Measurements from ENCODE around the gene DHRS4L2.
A peak's percentile ranks its signal among the peaks of the same experiment; 100 is the strongest.
"Not testable (repeated sequence)": the region's sequence is repeated elsewhere in the genome, so short reads cannot be mapped to it uniquely, and the experiment has no call there.

The DHRS4L2 gene

GRCh38 chr14:24018978-24019377, 30.2 kb downstream of the DHRS4L2 start:
- DNase-seq (ENCODE audit: low read depth, low spot score), result not testable (repeated sequence)

DNA sequence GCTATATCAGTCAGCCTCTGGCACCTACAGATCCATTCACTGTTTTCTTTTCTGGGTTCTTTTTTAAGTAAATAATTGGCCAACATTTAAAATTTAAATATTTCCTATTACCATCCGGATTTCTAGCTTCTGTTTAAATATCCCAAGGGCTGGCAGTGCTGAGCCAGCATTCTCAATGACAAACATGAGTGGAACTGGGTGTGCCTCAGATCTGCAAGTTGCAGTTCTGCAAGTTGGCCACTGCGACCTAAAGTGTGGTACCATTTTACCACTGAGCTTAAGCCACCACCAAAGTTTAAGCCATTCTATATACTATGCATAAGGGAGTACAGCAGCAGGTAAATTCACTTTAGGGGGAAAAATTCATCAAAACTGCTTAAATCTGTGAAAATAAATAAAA, 31.2 kb downstream of the DHRS4L2 start:
- DNase-seq (ENCODE audit: low read depth, low spot score), result not testable (repeated sequence)

DNA sequence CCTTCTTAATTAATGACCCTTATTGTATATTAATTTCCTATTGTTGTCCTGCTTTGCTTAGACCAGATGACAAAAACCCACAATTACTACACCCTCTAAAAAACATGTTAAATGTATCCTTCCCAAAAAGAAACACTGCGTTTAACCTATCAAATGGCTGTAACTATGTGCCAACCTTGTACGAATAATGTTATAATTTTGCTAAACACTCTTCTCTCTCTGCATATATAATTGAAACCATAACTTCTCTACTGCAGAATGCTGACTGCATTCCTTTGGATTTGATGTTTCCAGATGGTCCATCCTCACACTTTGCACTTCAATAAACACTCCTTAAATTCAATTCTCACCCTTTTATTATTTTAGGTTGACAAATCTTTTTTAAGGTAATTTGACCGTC, 31.8 kb downstream of the DHRS4L2 start:
- not testable (repeated sequence) for DNase-seq (ENCODE audit: low read depth, low spot score)

DNA sequence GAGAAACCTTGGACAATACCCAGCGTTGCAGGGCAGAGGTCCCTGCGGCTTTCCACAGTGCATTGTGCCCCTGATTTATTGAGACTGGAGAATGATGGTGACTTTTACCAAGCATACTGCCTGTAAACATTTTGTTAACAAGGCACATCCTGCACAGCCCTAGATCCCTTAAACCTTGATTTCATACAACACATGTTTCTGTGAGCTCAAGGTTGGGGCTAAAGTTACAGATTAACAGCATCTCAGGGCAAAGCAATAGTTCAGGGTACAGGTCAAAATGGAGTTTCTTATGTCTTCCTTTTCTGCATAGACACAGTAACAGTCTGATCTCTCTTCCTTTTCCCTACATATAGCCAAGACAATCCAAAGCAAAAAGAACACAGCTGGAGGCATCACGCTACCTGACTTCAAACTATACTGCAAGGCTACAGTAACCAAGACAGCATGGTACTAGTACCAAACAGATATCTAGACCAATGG, 36.2 kb downstream of the DHRS4L2 start:
- DNase-seq (ENCODE audit: low read depth, low spot score), result not testable (repeated sequence)

- DNase-seq (ENCODE audit: low read depth, low spot score), result not testable (repeated sequence)
Observed at GRCh38 chr14:24029687-24030086, 41.0 kb downstream of the DHRS4L2 start.

DNA sequence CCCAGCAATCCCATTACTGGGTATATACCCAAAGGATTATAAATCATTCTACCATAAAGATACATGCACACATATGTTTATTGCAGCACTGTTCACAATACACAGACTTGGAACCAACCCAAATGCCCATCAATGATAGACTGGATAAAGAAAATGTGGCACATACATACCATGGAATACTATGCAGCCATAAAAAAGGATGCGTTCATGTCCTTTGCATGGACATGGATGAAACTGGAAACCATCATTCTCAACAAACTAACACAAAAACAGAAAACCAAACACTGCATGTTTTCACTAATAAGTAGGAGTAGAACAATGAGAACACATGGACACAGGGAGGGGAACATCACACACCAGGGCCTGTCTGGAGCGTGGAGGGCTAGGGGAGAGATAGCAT, 42.6 kb downstream of the DHRS4L2 start:
- not testable (repeated sequence) for DNase-seq (ENCODE audit: low read depth, low spot score)

DNA sequence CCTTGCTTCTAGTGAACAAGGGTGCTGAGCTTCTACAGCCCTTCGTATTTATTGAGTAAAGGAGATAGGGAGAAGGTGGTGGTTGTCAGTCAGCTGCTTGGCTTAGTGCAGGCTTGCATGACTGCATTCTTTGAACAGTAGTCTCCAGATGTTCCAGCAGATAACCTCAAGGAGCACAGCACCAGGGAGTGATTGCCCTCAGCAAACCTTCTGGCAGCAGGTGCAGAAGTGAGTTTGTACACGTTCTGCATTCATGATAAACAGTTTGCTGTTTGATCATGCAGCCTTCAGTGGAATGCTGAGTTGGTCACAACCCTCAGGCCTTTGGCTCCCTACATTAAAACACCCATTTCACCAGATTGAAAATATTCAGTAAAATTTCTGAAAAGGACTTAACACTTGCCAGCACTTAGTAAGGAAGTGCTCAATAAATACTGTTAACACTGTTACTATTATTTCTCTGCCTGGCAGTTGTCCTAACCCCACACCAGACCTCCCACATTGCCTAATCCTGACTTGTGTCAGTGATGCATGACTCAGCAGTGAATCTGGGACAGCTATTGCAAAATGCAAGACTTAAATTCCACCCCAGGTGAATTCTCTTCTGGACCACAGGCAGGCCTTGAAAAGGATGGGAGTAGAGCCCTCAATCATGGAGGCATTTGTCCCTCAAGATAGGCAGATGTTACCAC, 44.1 kb downstream of the DHRS4L2 start:
- DNase-seq (ENCODE audit: low read depth, low spot score), result no peak

- DNase-seq (ENCODE audit: low read depth, low spot score), result not testable (repeated sequence)
Observed at GRCh38 chr14:24035769-24036168, 47.0 kb downstream of the DHRS4L2 start.

DNA sequence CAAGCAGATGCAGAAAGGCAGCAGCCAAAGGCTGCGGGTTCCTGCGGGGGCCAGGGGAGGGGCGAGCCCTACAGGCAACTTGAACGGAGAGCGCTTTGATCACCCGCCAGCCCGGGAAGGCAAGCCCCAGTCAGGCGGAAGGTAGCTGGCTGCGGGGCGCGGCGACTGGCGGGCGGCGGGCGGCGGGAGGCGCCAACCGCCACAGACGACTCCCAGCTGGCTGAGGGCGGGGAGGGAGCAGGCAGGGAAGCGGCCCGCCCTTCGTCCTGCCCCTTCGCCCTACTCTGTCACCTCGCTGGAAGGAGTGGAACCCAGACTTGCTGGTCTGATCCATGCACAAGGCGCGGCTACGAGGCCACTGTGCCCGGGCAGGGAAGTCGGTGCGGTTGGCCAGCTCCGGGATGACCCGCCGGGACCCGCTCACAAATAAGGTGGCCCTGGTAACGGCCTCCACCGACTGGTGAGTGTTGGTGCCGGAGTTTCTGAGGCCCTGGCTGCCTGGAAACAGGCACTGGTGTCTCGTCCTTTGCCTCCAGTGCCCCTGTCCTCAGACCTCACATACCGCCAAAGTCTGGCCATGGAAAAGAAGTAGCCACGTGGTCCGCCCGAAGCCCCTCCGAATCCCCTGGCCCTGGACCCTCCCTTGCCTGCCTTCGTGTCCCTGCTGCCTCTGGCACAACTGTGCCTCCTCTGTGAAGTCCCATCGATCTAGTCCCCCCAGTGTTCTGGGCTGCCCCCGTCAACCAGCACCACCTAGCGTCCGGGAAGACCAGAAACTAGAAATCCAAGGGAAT, 47.6 kb downstream of the DHRS4L2 start:
- DNase-seq (ENCODE audit: low read depth, low spot score), result peak; percentile 36

DNA sequence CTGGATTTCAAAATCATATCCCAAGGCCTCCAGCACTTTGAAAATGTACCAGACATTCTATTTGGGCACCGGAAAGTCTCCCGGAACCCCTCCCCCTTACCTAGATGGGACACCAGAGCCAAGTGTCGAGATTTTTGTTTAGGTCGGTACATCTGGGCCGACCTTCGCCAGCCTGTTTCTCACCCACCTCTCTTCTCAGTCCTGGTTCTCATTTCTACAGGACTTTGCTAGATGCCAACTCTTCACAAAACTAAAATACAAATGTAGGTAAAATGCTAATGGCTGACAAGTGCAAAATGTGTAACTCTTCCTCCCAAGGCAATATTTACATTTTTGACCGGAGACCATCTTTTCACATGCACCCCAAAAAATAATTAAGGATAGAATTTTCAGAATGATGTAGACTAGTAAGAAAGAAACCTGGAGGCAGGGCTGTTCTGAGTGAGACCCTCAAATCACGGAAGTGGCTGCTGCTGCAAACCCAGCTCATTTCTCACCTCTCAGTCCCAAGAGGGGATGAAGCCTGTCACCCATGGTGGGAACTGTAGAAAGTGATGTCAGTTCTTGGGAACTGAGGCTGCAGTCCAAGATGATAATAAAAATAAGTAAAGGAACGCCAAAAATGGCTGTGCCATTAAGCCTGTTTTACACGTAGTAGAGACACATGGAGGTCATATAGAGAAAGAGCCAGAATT, 48.4 kb downstream of the DHRS4L2 start:
- not testable (repeated sequence) for DNase-seq (ENCODE audit: low read depth, low spot score)

GRCh38 chr14:24037658-24038037, 48.9 kb downstream of the DHRS4L2 start:
- DNase-seq (ENCODE audit: low read depth, low spot score), result no peak

DNA sequence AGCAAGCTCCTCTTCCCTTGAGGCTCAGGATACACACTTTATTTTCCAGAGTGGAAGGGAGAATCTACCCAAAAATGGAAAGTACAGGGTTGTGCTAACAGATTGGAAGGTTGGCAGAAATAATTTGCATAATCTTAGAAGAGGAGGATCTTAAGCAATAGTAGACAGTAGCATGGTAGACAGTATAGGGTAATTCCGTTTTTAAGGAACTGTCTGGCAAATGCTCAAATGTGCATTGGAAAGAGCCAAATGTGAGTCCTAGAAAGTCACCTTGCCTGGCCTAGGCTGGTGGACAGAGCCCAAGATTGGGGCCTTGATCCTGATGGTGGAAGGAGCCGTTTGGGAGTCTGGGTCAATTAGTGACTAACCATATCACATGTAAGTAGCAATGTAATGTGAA, 50.0 kb downstream of the DHRS4L2 start:
- DNase-seq (ENCODE audit: low read depth, low spot score), result no peak

GRCh38 chr14:24040692-24041091, 52.0 kb downstream of the DHRS4L2 start:
- DNase-seq (ENCODE audit: low read depth, low spot score), result no peak

GRCh38 chr14:24042746-24043145, 54.0 kb downstream of the DHRS4L2 start:
- no peak for DNase-seq (ENCODE audit: low read depth, low spot score)

DNA sequence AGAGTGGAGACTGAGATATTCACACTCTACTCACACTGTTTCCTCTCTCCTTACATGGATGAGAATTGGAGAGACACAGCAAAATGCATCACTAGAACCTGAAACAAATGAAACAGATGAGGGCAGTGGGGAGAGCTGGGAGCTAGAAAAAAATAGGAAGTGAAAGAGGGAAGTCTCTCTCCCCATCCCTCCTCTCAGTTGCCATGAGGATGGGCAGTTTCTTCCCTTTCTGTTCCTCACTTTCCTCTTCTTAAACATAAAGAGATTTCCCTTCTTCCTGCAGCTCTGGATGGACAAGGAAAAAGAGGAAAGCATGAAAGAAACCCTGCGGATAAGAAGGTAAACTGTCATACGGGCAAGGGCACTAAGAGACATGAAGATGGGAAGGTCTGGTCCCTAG, 60.3 kb downstream of the DHRS4L2 start:
- not testable (repeated sequence) for DNase-seq (ENCODE audit: low read depth, low spot score)

DNA sequence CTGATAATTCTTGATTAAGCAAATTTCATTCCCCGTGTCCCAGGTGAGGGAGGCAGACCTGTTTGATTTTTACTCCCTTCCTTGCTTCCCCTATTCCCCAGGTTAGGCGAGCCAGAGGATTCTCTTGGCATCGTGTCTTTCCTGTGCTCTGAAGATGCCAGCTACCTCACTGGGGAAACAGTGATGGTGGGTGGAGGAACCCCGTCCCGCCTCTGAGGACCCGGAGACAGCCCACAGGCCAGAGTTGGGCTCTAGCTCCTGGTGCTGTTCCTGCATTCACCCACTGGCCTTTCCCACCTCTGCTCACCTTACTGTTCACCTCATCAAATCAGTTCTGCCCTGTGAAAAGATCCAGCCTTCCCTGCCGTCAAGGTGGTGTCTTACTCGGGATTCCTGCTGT, 62.0 kb downstream of the DHRS4L2 start:
- not testable (repeated sequence) for DNase-seq (ENCODE audit: low read depth, low spot score)

DNA sequence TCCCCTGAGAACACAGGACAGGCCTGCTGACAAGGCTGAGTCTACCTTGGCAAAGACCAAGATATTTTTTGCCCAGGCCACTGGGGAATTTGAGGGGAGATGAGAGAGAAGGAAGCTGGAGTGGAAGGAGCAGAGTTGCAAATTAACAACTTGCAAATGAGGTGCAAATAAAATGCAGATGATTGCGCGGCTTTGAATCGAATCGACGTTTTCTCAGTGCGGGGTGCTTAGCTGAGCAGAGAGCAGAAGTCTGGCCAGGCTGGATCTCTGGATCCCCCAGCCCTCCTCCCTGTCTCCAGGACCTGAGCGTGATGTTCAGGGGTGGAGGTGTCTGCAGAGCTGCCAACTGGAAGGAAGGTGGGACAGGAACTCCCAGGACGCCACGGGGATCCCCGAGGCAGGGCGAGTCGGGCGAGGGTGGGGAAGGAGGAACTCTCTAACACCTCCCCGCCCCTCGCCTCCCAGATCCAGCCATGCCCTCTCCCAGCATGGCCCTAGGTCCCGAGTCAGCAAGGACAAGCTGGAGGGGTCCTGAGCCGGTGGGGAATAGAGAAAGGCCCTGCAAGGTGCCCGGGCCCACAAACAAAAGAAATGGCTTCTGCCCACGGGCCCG, 62.6 kb downstream of the DHRS4L2 start:
- DNase-seq (ENCODE audit: low read depth, low spot score), result no peak

DNA sequence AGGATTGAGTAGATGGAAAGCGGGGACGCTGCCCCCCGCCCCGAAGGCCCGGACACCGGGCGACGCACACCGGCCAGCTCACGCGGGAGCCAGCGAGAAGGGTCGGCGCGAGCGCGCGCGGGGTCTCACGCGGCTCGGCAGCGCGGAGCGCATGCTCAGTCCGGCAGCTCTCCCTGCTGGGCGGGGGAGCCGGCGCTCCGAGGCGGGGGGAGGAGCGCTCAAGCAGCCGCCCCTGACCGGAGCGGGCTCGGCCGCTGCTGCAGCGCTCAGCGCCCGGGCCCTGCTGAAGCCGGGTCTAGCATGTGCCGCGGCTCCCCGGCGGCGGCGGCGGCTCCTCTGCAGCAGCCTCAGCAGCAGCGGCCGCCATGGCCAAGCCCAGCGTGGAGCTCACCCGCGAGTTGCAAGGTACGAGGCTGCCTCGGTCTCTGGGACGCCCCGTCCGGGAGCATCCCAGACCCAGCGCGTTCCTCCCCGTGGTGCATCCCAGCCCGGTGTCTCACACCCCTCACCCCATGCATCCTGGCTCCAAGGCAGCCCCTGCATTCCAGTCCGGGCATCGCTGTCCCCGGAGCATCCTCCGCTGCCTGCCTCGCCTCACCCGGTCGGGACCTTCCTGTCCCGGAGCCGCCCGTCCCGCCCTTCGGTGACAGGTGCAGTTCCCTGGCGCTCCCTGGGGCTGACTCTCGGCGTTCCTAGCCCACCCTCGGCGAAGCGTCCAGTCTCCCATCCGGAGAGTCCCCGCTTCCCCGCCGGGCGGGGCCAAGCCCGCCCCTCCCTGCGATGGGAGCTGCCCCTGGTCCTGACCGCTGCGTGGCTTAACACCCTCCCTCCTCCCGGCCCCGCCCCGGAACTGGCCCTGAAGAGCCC, 63.3 kb downstream of the DHRS4L2 start, which contains the start of gene CARMIL3:
TSS of gene CARMIL3 (plus strand) at position 221 of the 867 bp plus-strand sequence. CDS start at position 366, 145 bp downstream.
- DNase-seq (ENCODE audit: low read depth, low spot score), result no peak

DNA sequence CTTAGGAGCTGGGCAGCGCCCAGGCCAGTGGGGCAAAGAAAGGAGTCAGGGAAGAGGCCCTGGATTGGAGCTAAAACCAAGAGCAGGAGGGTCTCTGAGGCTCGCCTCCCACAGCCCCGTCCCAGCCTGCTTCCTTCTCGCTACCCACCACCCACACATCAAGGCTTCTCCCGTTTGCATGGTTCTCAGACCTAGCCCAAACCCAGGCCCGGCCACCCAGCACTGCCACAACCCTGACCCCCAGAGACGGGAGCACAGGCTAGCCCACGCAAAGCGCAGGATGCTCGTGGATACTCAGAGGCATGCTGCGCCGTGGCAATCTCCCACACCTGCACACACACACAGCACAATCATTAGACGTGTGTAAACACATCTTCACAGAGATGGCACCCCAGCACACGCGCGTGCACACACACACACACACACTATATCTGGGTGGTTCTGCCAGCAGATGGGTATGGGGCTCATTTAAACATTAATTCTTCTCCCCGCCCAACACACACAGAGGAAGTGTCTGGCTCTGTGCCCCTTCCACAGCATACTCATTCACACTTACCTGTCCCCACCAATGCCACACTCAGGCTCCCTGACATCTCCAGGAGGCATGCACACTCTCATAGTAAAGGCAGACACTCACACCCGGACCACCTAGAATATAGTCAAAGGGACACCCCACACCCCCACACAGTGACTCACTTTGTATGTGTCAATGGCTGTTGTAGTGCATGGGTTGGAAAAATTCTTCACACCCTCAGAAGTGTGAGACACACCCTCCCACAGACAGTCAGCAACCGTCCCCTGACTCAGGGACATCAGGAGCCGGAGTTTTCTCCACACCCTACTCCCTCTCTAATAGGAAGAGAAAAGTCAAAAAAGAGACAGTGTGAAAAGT, 64.2 kb downstream of the DHRS4L2 start:
- no peak for DNase-seq (ENCODE audit: low read depth, low spot score)
